ENCODE measurements around the gene PPP1R12B.
"Not testable (repeated sequence)": the region's sequence is repeated elsewhere in the genome, so short reads cannot be mapped to it uniquely, and the experiment has no call there.

GRCh38 chr1:202488178-202488649 is 139.7 kb downstream of the PPP1R12B start:
- not testable (repeated sequence) for TF ChIP-seq POLR2A, POLR2AphosphoS5 (IDR thresholded peaks at IDR 0.05; ENCODE audit: low read depth, low read length)

Data from GM12892 (cell line).